DND-41 (cell line): Measurements from ENCODE around the gene RPS18.
A peak's percentile ranks its signal among the peaks of the same experiment; 100 is the strongest.

ENCODE experiments used
- ATAC-seq: fragments of 200-7000 bp; cut with Tn5 transposase; 3 replicates; pipeline ENCODE4 v1.9.1; 2021; ENCODE audit warnings: low read depth; ENCODE audit not compliant: insufficient read depth
- DNase-seq: peaks from one replicate; pipeline ENCODE4 v3.0.0-alpha.2; 2020
- H2AFZ ChIP-seq: 2 replicates; pipeline ENCODE4 v1.6.0; 2012; ENCODE audit warnings: low read depth, low read length
- H3K27ac ChIP-seq: 2 replicates; pipeline ENCODE4 v1.5.1; 2012; ENCODE audit warnings: low read length, inconsistent platforms
- H3K27me3 ChIP-seq: fragments of 200-600 bp; sonication (generic); 2 replicates; pipeline ENCODE4 v1.6.0; 2012; ENCODE audit warnings: low read length, mild to moderate bottlenecking, inconsistent platforms; ENCODE audit not compliant: insufficient read depth, poor library complexity
- H3K36me3 ChIP-seq: 2 replicates; pipeline ENCODE4 v1.5.1; 2012; ENCODE audit warnings: low read length, inconsistent platforms; ENCODE audit not compliant: insufficient read depth
- H3K4me1 ChIP-seq: 2 replicates; pipeline ENCODE4 v1.5.1; 2012; ENCODE audit warnings: mild to moderate bottlenecking, low read length; ENCODE audit not compliant: insufficient read depth
- H3K4me2 ChIP-seq: 2 replicates; pipeline ENCODE4 v1.6.0; 2012; ENCODE audit warnings: mild to moderate bottlenecking, moderate library complexity, low read length, inconsistent platforms; ENCODE audit not compliant: insufficient read depth
- H3K4me3 ChIP-seq, 2 experiments: fragments of 200-600 bp in 1 of 2; shearing (Covaris generic) in 1 of 2; 2 replicates each; pipeline ENCODE4 v1.5.1; 2012 to 2016; ENCODE audit warnings: inconsistent platforms in 2 of 2, low read length in 2 of 2, mild to moderate bottlenecking in 2 of 2, low read depth in 1 of 2, moderate library complexity in 1 of 2
- H3K79me2 ChIP-seq: 2 replicates; pipeline ENCODE4 v1.6.0; 2012; ENCODE audit warnings: low read length, inconsistent platforms; ENCODE audit not compliant: insufficient read depth
- H3K9ac ChIP-seq: 2 replicates; pipeline ENCODE4 v1.6.0; 2012; ENCODE audit warnings: low read depth, mild to moderate bottlenecking, inconsistent platforms, low read length, moderate library complexity
- H3K9me3 ChIP-seq: 2 replicates; pipeline ENCODE4 v1.5.1; 2012; ENCODE audit warnings: low read length, moderate library complexity, mild to moderate bottlenecking, inconsistent platforms; ENCODE audit not compliant: insufficient read depth, severe bottlenecking
- H4K20me1 ChIP-seq: 2 replicates; pipeline ENCODE4 v1.6.0; 2012; ENCODE audit warnings: low read length; ENCODE audit not compliant: insufficient read depth
- CTCF ChIP-seq: IDR thresholded peaks from 2 replicates; pipeline ENCODE4 v1.5.1; 2012; ENCODE audit warnings: borderline replicate concordance, low read length, moderate library complexity, mild to moderate bottlenecking; ENCODE audit not compliant: poor library complexity, severe bottlenecking; ENCODE audit errors: extremely low read depth
- EZH2 ChIP-seq: IDR thresholded peaks from 3 replicates; pipeline ENCODE4 v1.6.1; 2012; ENCODE audit warnings: borderline replicate concordance, low read depth, mild to moderate bottlenecking, moderate library complexity, low read length, inconsistent platforms; ENCODE audit not compliant: severe bottlenecking

RPS18 gene

GRCh38 chr6:33249732-33250630 is 21.9 kb upstream of the RPS18 start:
- peak overlapping the region; percentile 85 for H3K27ac ChIP-seq
- ATAC-seq = no peak; the same call in 1 of the 3 replicates
- H3K4me1 ChIP-seq = peaks cover 39% of the 10 kb centered on the region

GRCh38 chr6:33250731-33251130 is 21.1 kb upstream of the RPS18 start:
- ATAC-seq = no peak
- DNase-seq = no peak
- Histone ChIP-seq H4K20me1 (no peaks in the 10 kb centered on the region), H3K36me3 (peaks cover 21% of the 10 kb centered on the region), H3K27ac (peak overlapping the region; percentile 85), H3K9ac (peak overlapping the region; percentile 72; the same call in 1 of the 2 replicates), H3K27me3 (no peaks in the 10 kb centered on the region), H3K9me3 (no peaks in the 10 kb centered on the region), H3K4me3 (peak overlapping the region in 1 of 2 experiments; percentile 63; a peak in 2 of 4 replicates), H3K4me1 (peaks cover 39% of the 10 kb centered on the region), H3K79me2 (peaks cover 14% of the 10 kb centered on the region), H2AFZ (no peak overlapping the region), H3K4me2 (peak overlapping the region; percentile 88)
- no peak for TF ChIP-seq CTCF
- no peak for TF ChIP-seq EZH2

More at GRCh38 chr6:33249732-33250630, 21.9 kb upstream of the RPS18 start:
- H3K9ac ChIP-seq = peak overlapping the region; percentile 72
- DNase-seq = no peak
- peaks cover 14% of the 10 kb centered on the region for H3K79me2 ChIP-seq
- no peaks in the 10 kb centered on the region for H4K20me1 ChIP-seq
- H3K36me3 ChIP-seq = peaks cover 18% of the 10 kb centered on the region
- H3K4me3 ChIP-seq = peak overlapping the region; percentile 45 to 63
- no peaks in the 10 kb centered on the region for H3K27me3 ChIP-seq
- H3K9me3 ChIP-seq = no peaks in the 10 kb centered on the region
- peak overlapping the region; percentile 81 for H2AFZ ChIP-seq
- H3K4me2 ChIP-seq = peak overlapping the region; percentile 88
- TF ChIP-seq CTCF (no peak), EZH2 (no peak)

- Histone ChIP-seq H2AFZ (no peak overlapping the region), H3K27me3 (no peaks in the 10 kb centered on the region), H3K4me2 (peak overlapping the region; percentile 8; the same call in 1 of the 2 replicates), H3K79me2 (peaks cover 14% of the 10 kb centered on the region), H3K4me1 (peaks cover 39% of the 10 kb centered on the region), H3K9me3 (no peaks in the 10 kb centered on the region), H3K36me3 (peaks cover 21% of the 10 kb centered on the region), H4K20me1 (no peaks in the 10 kb centered on the region), H3K9ac (no peak overlapping the region), H3K27ac (no peak overlapping the region), H3K4me3 (no peak overlapping the region)
- TF ChIP-seq EZH2 = no peak
- TF ChIP-seq CTCF = peak; percentile 4
- ATAC-seq (no peak), DNase-seq (no peak)
These were observed 20.4 kb upstream of the RPS18 start for GRCh38 chr6:33251395-33252012.
